Smooth muscle cell of the brain vasculature (primary cell): ENCODE data around the gene PRRC2A.

Experiments
- DNase-seq: peaks from one replicate; pipeline ENCODE4 v3.0.0-alpha.2; 2012; ENCODE audit warnings: low read depth, low spot score

Gene PRRC2A

DNA sequence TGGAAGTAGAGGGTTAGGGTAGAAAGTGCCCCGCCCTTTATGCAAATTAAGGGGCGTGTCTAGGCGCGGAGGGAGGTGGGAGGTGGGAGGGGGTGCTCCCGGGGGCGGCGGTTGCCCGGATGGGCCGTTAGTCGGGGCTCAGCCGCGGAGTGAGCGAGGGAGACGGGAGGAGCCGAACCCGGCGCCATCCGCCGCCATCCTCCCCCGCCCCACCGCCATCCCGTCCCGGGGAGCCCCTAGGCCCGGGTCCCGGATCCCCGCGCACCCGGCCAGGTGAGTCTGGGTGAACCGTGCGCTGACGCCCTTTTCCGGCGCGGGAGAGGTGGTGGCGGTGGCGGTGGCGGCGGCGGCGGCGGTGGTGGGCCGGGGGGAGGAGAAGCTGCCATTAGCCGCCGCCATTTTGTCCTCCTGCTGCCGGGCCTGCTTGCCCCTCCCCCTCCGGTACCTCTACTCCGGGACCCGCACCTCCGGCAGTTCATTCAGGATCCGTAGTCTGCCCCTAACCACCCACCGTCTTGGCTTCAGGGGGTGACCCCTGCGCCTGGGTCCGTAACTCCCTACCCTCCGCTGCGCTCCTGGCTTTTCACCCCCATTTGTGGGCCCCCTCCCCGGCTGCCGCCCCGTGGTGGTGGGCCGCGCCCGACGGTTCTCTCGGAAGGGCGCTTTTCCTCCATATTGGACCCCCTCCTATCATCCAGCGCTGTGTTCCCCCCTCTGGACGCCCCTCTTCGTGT is at the start of gene PRRC2A:
Gene PRRC2A, plus strand, starts transcription at position 130 of the 734 bp plus-strand sequence. CDS start 2,075 bp downstream, outside the sequence.
- no peak for DNase-seq

- DNase-seq = no peak
Measured at GRCh38 chr6:31572041-31572911, 48.2 kb upstream of the PRRC2A start, which contains the start of gene LTA. Gene LTA (plus strand): TSS chr6:31572289. CDS start chr6:31572743, 454 bp downstream.

- no peak for DNase-seq
Measured at GRCh38 chr6:31573239-31574105, 47.0 kb upstream of the PRRC2A start.

DNA sequence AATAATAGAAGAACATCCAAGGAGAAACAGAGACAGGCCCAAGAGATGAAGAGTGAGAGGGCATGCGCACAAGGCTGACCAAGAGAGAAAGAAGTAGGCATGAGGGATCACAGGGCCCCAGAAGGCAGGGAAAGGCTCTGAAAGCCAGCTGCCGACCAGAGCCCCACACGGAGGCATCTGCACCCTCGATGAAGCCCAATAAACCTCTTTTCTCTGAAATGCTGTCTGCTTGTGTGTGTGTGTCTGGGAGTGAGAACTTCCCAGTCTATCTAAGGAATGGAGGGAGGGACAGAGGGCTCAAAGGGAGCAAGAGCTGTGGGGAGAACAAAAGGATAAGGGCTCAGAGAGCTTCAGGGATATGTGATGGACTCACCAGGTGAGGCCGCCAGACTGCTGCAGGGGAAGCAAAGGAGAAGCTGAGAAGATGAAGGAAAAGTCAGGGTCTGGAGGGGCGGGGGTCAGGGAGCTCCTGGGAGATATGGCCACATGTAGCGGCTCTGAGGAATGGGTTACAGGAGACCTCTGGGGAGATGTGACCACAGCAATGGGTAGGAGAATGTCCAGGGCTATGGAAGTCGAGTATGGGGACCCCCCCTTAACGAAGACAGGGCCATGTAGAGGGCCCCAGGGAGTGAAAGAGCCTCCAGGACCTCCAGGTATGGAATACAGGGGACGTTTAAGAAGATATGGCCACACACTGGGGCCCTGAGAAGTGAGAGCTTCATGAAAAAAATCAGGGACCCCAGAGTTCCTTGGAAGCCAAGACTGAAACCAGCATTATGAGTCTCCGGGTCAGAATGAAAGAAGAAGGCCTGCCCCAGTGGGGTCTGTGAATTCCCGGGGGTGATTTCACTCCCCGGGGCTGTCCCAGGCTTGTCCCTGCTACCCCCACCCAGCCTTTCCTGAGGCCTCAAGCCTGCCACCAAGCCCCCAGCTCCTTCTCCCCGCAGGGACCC is 46.1 kb upstream of the PRRC2A start:
- no peak for DNase-seq

DNA sequence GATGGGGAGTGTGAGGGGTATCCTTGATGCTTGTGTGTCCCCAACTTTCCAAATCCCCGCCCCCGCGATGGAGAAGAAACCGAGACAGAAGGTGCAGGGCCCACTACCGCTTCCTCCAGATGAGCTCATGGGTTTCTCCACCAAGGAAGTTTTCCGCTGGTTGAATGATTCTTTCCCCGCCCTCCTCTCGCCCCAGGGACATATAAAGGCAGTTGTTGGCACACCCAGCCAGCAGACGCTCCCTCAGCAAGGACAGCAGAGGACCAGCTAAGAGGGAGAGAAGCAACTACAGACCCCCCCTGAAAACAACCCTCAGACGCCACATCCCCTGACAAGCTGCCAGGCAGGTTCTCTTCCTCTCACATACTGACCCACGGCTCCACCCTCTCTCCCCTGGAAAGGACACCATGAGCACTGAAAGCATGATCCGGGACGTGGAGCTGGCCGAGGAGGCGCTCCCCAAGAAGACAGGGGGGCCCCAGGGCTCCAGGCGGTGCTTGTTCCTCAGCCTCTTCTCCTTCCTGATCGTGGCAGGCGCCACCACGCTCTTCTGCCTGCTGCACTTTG is 45.1 kb upstream of the PRRC2A start, which contains the start of gene TNF:
Gene TNF, plus strand, starts transcription at position 231 of the 567 bp plus-strand sequence. Its CDS starts 177 bp downstream, at position 408.
- DNase-seq = no peak

- DNase-seq = no peak
Measured at GRCh38 chr6:31575952-31576685, 44.4 kb upstream of the PRRC2A start.

DNA sequence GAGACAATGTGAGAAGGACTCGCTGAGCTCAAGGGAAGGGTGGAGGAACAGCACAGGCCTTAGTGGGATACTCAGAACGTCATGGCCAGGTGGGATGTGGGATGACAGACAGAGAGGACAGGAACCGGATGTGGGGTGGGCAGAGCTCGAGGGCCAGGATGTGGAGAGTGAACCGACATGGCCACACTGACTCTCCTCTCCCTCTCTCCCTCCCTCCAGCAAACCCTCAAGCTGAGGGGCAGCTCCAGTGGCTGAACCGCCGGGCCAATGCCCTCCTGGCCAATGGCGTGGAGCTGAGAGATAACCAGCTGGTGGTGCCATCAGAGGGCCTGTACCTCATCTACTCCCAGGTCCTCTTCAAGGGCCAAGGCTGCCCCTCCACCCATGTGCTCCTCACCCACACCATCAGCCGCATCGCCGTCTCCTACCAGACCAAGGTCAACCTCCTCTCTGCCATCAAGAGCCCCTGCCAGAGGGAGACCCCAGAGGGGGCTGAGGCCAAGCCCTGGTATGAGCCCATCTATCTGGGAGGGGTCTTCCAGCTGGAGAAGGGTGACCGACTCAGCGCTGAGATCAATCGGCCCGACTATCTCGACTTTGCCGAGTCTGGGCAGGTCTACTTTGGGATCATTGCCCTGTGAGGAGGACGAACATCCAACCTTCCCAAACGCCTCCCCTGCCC is 43.5 kb upstream of the PRRC2A start:
- DNase-seq = no peak

DNA sequence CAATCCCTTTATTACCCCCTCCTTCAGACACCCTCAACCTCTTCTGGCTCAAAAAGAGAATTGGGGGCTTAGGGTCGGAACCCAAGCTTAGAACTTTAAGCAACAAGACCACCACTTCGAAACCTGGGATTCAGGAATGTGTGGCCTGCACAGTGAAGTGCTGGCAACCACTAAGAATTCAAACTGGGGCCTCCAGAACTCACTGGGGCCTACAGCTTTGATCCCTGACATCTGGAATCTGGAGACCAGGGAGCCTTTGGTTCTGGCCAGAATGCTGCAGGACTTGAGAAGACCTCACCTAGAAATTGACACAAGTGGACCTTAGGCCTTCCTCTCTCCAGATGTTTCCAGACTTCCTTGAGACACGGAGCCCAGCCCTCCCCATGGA is 42.9 kb upstream of the PRRC2A start:
- no peak for DNase-seq

- no peak for DNase-seq
Measured at GRCh38 chr6:31578184-31579118, 42.1 kb upstream of the PRRC2A start.

GRCh38 chr6:31579119-31579505 is 41.4 kb upstream of the PRRC2A start:
- DNase-seq = no peak

DNA sequence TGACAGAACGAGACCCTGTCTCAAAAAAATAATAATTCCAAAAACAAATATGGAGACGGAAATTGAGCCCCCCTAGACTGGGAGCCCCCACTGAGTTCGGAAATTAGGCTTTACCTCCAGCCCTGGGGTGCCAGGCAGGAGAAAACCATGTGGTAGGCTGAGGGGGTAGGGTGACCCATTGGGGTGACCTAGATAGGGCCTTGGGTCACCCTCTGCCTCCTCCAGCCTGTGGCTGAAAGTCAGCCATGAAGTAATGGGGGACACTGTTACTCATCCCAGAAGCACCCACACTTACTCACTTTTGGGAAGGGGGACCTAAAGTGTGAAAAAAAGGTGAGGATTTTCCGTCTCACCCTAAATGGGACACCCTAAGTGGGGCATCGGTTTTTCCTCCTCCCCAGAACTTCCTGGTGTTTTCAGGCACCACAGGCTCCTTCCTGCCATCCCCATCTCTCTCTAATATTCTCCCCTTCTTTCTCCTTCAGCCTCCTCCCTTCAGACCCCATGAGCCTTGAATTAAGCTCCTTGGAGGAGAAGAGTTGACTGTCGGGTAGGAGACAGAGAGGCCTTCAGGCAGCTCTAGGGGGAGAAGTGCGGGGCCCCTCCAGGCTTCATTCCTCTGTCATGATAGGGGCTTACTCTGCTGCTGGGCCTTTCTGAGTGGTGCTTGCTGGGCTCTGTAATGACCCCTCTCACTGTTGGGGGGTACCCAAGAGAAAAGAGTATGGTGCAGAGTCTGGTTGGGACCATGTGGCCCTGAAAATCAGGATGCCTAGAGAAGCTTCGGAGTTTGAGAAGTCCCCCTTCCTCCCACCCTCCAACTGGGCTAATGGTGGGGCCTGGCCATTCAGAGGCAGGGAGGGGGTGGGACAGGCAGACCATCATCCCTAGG is 40.7 kb upstream of the PRRC2A start:
- DNase-seq = no peak

- no peak for DNase-seq
Measured at GRCh38 chr6:31580438-31580740, 40.1 kb upstream of the PRRC2A start.

- DNase-seq = no peak
Measured at GRCh38 chr6:31580807-31581433, 39.6 kb upstream of the PRRC2A start.

DNA sequence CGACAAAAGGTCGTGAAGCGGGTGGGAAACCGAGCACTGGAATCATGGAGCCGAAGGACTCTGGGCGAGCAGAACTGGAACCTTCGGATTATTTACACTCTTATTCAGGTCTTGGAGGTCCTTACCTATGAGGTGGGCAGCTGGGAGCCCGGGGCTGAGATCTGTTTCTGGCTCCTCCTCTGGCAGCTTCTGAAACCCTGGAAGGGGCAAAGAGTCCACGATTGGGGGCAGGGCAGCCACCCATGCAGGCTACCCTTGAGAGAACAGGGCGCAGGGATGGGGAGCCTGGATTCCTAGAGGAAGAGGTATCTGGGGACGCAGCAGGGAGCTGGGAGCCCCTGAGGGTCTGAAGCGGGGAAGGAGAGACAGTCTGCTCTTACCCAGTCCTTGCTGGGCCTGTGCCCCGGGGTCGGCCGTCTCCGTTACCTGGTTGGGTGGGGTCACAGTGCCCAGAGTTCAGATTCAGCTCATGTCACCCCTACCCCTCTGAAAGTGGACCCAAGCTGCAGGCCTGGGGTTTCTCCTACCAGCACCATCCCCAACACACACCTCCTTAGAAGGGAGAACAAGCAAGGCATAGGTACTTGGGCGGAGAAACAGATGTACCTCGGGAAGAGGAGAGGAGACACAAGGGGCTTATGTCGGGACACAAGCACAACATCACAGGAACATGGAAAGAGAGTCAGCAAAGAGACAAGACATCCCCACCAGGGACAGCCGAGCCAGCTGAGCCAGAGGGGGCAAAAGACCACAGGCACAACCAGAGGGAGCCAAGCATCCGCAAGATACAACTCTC is 38.9 kb upstream of the PRRC2A start:
- DNase-seq = no peak

- DNase-seq = no peak
Measured at GRCh38 chr6:31582230-31582643, 38.3 kb upstream of the PRRC2A start, which contains the start of gene LTB. Gene LTB (minus strand): TSS chr6:31582424. CDS start chr6:31582417, 7 bp downstream.
